GF-D8 (cell line): ENCODE results near the gene AGBL5.
A peak's percentile ranks its signal among the peaks of the same experiment; 100 is the strongest.
"Not testable (repeated sequence)": the region's sequence is repeated elsewhere in the genome, so short reads cannot be mapped to it uniquely, and the experiment has no call there.

Experiments used
- DNase-seq: peaks from one replicate; lab custom pipeline; 2025; lab: John Stamatoyannopoulos, UW

AGBL5 gene

DNA sequence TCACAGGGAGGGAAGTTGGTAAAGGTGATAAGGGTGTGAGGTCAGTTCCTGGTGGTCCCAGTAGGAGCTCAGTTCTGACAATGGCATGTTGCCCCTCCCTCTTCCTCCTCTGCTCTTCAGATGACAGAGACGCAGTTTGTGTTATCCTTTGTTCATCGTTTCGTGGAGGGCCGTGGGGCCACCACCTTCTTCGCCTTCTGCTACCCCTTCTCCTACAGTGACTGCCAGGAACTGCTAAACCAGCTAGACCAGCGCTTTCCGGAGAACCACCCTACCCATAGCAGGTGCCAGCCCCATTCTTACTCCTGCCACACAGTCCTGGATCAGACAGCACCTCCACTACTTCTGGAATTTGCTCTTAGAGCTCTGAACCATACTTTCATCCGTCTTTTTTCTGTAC is 2.3 kb downstream of the AGBL5 start:
- no peak for DNase-seq

DNA sequence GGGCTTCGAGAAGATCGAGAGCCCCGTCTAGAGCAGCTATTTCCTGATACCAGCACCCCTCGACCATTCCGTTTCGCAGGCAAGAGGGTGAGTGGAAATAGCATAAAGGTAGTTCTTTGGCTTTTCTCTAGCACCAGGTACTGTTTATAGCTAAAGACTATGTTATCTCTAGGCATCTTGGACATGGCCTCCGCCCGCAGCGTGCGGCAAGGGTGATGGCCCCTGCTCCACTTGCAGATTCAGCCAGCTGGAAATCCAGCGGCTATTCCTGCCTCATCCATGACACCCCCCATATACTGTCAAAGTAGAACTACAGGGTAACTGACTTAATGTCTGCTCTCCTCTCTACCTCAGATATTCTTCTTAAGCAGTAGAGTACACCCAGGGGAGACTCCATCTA is 3.3 kb downstream of the AGBL5 start:
- DNase-seq = no peak

DNA sequence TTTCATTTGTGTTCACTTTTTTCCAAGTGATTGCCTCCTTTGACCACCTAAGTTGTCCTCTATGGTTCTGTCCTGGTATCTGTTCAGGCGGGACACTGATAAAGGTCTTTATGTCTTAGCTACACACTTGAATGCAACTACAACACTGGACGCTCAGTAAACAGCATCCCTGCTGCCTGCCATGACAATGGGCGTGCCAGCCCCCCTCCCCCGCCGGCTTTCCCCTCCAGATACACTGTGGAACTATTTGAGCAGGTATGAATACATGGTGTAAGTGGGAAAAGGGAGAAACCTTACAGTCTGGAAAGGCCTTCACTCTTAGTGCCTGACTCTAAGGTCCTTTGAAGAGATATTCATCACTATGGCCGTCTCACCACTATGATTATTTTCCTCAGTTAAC is 5.7 kb downstream of the AGBL5 start:
- no peak for DNase-seq

DNA sequence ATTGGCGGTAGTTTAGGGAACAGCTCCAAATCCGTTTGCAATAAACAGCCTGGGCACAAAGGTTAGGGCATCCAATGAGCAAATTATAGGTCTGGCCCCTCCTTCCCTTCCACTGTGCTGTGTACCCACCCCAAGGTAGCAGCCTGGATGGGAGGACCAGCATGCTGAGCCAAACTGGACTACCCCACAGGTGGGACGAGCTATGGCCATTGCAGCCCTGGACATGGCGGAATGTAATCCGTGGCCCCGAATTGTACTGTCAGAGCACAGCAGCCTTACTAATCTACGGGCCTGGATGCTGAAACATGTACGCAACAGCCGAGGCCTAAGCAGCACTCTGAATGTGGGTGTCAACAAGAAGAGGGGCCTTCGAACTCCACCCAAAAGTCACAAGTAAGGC is 6.7 kb downstream of the AGBL5 start:
- no peak for DNase-seq

DNA sequence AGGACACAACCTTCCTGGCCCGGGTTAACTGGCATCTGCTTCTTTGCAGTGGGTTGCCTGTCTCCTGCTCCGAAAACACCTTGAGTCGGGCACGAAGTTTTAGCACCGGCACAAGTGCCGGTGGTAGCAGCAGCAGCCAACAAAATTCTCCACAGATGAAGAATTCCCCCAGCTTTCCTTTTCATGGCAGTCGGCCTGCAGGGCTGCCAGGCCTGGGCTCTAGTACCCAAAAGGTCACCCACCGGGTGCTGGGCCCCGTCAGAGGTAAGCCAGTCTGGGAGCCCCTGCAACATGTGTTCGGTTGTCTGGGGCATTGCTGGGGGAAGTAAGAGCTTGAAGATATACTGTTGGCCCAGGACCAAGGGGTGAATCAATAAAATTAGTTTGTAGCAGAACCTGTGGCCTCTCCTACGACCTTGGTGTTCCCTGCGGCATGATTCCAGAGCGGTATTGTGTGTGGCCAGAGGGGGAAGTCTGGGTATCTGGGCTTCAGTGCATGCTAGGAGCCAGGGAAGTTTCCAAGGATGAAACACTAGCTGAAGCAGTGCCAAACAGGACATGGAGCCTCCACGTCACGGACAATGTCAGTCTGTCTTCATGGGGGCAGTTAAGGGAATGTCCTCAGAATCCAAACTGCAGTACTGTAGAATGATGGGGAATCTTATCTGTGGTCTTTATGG is 7.8 kb downstream of the AGBL5 start:
- DNase-seq = no peak

DNA sequence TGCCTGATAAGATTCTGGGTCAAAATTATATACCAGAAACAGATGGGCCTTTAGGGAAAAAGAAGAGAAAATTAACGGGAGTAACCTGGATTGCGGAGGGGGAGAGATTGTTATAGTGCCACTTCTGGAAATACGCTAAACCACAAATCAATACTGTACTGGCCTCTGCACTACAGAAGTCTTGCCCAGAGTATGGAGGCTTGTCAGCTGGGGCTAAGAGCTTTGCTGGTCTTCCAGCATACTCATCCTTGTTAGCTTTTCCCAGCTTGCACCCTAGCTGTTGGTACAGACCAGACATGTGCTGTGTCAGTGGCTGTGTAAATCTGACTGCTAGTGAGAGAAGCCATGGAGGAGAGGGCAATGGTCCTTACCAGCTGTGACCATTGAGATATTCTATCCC is 8.9 kb downstream of the AGBL5 start:
- DNase-seq = no peak

DNA sequence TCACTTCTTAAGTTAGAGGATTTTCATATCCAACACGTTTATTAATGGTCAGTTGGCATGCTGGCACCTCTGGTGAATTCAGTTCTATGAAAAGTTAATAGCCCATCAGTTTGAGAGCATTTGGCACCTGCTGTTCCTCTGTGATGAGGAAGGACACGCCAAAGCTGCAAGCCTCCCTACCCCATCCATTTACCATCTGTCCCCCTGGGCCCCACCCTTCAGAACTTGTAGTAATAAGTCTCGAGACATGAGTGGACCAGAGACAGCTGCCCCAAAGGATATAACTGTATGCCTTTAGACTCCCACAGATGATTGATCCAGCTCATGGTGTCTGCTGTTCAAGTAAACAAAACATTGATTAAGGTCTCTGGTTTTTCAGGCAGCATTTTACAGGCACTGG is 13.7 kb downstream of the AGBL5 start:
- no peak for DNase-seq

DNA sequence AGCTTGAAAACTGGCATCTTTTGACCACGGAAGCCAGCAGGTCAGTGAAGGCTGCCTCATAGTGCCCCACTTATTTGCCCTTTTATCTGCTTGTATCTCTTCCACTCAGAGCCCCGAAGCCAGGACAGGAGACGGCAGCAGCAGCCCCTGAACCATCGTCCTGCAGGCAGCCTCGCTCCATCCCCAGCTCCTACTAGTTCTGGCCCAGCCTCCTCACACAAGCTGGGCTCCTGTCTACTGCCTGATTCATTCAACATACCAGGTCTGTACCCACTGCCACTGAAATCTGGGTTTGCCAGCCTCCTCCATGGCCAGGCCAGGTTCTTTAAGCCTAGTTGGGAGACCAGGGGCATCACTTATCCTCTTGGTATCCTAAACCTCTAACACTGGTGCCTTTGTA is 15.9 kb downstream of the AGBL5 start:
- DNase-seq = no peak

DNA sequence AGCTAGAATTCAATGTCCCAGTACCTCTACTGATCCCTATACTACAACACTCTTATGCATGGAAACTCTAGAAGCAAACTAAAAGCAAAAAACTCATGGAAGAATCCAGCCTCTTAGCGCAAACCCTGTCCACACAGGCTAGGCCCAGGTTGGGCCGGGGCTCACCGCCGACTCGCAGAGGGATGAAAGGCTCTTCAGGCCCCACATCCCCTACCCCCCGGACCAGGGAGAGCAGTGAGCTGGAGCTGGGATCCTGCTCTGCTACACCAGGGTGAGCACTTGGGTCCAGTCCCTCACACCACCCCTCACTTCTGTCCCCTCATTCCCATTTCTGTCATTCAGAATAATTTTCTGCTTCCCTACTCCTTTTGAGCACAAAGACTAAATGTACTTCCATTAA is 18.0 kb downstream of the AGBL5 start:
- no peak for DNase-seq

DNA sequence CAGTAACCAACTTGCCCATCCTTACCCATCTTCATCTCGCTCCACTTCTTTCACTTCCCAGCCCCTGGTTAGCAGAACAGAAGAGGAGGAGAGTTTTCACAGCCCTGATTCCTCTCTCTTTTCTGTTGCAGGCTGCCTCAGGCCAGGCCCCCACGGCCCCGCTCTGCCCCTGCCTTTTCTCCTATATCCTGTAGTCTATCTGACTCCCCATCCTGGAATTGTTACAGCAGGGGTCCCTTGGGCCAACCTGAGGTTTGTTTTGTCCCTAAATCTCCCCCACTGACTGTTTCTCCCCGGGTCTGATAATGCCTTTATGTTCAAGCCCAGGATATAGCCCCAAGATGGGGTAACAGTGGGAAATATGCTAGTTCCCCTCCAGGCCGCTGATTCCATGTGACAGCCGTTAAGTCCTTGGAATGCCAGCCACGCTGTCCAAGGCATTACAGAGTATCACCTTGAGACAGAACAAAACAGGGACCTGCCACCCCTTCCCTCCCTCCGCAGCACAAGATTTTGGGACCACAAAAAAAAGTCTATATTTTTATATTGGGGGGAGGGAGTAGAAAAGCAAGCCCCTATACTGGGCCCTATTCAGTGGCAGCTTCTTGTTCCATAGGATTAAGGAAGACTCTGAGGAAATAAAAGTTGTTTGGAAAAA is 18.6 kb downstream of the AGBL5 start:
- no peak for DNase-seq

DNA sequence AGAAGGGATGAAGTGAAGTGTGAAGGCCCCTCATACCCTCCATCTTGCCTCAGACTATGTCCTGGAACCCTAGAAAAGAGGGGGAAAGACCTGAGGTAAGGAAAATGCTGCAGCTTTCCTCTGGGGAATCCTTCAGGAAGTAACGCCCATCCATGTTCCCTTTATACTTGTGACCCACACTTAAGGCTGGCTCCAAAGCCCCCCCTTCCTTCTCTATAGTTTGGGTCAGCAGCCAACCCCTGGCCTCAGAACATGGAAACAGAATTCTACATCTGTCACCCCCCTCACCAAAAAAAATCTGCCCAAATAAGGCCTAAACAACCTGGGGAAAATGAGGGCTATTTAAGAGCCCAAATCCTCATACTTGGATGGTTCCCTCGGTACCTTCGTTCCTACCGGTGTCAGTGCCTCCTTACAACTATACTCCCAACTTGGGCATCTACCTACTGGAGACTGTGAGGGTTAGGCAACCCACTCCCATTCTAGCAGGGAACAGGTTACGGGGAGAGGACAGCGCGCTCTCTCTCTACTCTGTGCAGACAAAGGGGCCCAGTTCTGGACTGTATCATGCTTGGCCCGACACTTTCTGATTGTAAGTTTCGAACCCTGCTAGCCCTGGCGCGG is 19.3 kb downstream of the AGBL5 start:
- DNase-seq = no peak

DNA sequence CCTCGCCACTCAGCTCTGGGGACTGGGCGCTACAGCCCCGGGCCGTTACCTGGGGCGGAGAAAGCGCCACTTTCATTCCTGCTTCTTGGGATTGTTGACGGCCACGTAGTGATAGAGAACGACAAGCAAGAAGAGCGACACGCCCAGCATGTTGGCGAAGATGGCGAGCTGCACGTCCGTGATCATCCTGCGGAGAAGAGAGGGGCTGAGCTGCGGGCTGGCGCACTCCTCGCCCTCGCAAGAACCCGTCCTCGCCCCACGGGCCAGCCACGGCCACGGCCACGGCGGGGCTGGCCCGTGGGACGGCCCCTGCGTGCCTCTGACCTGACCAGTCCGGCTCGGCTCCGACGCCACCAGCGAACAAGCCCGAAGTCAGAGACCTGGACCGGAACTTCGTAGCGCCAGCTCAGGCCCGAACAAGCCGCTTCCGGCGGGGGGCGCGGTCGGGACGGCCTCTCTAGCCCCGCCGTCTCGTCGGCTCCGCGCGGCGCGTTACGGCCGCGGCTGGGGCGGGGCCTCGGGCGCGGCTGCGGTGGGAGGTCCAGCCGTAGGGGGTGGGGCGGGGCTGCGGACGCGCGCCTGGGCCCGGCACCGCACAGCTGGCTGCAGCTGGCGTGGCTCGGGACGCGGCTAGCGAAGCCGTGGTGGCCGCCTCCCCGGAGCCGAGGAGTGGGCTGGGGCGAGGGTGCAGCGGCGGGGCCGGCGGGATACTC is 20.0 kb downstream of the AGBL5 start, which contains the start of gene OST4:
OST4 (minus strand) TSS at position 378 of the 713 bp plus-strand sequence.
- DNase-seq = peak; percentile 68

DNA sequence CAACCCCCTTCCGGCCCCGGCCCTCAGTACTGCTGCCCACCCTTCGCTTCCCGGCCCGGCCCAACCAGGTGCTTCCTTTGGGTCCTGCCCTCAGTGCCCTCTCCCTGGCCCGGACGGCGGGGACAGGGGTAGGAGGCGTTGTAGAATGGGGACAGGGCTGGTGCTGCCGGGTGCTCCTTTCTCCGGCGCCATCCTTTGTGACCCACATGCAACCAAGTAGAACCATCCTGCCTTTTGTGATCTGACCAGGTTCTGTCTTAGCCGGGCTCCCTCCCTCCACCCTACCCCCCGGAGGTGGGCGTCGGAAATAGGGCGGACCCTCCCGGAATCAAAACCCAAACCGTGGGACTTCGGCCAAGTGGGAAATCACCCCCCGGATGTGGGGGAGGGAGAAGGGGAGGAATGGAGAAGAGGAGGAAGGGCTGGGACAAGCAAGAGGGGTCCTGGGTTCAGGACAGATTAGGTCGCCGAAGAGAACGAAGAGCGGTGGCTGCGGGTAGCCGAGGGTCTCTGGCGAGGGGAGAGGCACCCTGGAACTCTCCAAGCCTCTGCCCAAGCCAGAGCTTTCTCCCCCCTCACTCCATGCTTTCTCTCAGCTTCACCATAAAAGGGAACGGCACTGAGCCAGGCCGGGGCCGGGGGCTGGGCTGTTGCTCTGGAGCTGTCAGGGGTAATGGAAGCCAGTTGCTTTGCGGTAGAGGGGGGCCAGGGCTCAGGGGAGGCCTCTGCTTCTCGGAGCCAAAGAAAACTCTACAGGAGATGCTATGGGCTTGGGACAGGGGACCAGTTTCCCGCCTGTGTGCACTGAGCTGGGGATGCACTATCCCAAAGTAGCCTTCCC is 20.7 kb downstream of the AGBL5 start:
- no peak for DNase-seq

DNA sequence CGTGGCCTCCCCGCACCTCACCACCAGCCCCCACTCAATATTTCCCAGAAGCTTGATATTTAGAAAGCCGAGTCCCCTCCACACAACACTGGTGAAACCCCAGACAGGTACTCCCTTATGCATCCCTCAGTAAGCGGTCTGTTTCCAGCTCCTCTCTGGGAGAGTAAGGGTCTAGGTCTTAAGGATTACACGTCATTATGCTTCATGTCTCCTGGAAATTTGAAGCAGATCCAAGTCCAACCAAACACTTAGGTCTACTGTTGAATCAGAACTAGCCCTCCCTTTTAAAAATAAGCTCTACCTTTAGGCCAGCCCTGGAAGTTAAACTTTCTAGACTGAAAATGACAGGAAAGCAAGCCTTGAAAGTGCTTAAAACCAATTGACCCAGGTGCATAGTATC is 21.5 kb downstream of the AGBL5 start:
- no peak for DNase-seq

DNA sequence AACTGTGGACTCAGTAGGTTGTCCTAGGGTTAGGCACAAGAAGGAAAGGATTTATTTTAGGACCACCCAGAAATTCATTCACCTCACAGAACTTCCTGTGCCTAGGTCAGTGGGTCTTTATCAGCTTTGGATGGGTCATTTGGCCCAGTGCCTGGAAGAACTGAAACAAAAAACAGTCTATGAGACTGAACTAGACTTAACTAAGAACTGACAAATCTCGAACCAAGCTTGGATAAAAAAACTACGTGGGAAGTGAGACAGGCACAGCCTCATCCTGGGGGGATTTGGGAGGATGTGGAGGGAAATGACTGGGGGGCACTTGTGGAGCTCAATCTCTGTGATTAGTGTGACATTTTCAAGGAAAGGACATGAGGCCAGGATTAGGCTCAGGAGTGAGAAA is 22.3 kb downstream of the AGBL5 start:
- DNase-seq = no peak

DNA sequence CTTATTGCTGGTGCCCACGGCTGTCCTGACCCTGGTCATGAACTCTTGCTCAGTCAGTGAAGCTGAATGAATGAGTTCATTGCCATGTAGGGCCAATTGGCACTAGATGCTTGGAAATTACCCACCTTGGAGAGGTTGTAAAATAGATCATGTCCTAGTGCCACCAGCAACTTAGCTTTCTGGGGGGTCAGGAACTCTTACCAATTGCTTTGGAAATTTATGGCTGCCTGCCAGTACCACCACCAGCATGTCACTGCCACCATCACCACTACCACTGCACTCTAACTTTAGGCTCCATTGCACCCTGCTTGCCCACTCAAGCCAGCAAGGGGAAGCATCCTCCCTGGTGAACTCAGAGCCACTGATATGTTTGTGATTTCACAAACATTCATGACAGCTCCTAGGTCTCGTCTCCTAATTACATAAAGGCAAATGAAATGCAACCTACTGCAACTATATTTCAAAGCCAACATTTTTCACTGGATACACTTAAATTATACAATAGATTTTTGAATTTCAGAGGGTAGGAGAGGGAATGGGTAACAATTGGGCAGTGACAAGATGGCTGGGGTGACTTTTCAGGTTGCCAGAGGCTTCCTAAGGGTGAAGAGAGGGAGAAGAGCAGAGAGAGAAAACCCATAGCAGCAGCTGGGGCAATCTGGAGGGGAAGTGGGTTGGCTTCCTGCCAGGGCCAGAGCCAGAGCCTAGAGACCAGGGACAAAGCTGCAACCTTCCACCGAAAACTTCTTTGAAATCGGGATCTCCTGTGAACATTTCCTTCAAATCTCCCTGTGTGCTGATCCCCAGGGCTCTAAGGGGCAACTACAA is 23.5 kb downstream of the AGBL5 start:
- peak; percentile 76 for DNase-seq

DNA sequence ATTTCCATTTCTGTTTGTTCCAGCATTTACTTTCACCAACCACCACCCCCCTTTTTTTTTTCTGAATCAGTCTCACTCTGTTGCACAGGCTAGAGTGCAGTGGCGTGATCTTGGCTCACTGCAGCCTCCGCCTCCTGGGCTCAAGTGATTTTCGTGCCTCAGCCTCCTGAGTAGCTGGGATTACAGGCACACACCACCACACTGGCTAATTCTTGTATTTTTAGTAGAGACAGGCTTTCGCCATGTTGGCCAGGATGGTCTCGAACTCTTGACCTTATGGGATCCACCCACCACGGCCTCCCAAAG is 24.1 kb downstream of the AGBL5 start:
- DNase-seq = not testable (repeated sequence)

DNA sequence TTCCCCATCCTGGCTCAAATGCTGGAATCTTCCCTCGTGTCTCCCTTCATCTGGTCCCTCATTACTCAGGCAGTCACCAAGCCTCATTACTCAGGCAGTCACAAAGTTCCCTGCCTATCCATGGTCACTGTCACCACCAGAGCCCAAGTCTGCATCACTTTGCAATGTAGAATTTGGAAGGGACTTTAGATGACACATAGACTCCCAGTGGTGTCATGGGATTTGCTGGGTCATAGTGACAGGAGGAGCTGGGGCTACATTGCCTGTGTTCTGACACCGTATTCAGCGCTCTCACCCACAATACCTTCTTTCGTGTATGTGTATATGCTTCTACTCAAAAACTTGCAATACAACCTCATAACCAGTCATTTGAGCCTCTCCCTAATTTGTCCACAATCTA is 24.9 kb downstream of the AGBL5 start:
- no peak for DNase-seq

DNA sequence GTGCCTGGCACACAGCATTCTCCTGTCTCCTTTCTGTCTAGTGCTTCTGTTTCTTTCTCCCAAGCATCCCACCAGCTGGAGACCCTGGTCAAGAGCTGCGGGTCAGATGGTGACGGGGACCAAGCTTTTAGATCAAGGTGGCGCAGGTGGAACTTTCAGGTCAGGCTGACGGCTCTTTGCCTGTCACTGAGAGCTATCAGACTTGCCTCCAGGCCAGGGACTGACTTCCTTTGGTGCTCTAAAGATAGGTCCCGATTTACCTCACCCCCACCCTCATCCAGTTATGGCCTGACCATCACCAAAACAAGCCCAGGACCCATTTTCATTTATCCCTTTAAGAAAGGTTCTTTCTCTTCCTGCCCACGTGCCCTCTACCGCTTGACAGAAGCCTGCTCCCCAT is 25.8 kb downstream of the AGBL5 start:
- DNase-seq = no peak

DNA sequence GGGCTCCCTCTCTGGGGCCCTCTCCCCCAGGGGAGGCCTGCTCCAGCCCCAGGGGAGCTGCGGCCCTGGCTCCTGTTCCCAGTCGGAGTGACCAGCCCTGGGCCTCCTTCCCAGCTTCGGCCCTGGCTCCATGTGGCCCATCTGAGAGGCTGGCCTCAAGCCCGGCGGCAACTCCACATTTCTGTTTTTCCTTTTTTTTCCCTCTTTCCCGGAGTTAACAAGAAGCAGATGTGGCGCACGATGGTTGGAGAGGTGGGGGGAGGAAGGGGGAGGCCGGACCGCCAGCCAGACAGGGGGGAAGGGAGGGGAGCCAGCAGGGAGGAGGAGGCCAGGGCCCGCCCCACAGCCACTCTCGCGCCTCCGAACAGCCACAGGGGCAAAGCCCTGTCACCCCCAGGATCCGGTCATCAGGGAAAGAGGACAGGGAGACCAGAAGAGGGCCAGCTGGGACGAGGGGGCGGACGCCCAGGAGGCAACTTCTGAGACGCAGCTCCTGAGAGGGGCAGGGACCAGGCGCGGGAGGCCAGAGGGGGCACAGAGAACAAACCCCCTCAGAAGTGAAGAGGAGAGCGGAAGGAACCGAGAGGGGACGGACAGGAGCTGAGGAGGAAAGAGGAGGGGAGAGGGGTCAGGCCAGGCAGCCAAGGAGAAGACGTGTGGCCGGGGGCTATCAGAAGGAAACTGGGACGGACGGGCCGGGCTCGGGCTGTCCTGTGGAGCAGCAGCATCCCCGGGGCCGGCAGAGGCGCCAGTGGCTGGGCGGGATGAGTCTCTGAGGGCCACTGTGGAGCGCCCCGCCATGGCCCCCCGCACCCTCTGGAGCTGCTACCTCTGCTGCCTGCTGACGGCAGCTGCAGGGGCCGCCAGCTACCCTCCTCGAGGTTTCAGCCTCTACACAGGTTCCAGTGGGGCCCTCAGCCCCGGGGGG is 27.1 kb downstream of the AGBL5 start, which contains the start of gene EMILIN1:
EMILIN1 (plus strand) TSS at position 349 of the 928 bp plus-strand sequence; CDS start at position 800, 451 bp downstream.
- peak; percentile 14 for DNase-seq
